HG03558 (cell line): ENCODE results near the gene PCBP3.

Experiments used
- ATAC-seq: cut with Tn5 transposase; IDR thresholded peaks from one replicate; pipeline ENCODE4 v1.9.1; 2021; ENCODE audit warnings: moderate number of reproducible peaks; ENCODE audit not compliant: unreplicated experiment; ENCODE audit errors: extremely low read depth

Gene PCBP3

GRCh38 chr21:45910548-45911221 is 267.2 kb downstream of the PCBP3 start:
- ATAC-seq: no peak

DNA sequence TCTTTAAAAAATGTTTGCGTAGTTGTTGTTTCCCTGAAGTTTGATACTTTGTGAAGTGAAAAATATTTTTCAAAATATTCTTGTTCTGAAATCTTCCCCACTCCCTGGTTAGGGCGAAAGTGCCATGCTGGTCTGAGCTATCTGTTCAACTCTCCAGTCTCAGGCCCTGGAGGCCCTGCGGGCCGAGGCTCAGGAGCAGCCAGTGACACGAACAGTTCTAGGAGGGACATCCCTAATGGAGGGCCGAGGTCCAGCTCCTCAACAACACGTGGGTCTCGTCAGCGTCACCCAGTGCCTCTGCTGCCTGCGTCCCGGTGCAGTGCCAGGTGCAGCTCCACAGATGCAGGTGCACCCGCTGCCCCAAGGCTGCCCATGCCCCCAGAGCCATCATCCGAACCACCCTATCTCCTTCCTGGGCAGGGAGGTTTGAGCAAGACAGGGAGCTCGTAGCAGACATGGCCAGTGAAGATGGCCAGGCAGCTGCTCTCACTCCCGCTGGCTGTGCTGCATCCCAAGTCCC is 268.3 kb downstream of the PCBP3 start:
- ATAC-seq: no peak

DNA sequence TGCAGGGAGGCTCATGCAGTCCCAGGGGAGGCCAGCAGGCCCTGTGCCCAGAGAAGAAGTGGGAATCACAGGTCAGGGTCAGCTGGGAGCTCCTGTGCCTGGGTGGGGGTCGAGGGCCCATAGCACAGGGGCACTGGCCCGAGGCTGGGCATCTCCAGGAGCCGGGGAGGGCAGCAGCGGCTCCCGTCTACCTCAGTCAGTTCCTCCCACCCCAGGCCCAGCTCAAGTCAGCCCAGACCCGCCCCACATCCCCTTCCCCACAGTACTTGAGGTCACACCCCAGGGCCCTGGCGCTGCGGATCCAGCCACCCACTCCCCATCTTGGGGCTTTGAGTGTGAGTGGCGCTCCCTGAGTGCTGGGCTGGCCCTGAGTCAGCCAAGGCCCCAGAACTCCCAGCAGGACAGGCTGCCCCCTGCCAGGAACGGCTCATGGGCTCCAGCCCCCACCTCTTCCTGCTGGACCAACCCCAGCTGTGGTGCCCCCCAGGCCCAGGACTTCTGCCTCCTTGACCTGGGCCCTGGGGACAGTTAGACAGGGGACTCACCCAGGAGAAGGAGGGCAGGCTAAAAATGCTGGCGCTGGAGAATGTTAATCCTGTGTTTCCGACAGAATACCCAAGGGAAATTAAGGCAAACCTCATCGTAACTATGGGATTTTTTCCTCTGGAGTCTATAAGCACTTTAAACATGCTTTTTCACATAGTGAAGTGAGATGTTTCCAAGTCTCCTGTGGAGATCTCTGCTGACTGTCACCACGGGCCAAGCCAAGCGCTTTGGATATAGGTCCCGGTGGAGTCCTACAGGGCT is 269.3 kb downstream of the PCBP3 start:
- ATAC-seq: no peak

DNA sequence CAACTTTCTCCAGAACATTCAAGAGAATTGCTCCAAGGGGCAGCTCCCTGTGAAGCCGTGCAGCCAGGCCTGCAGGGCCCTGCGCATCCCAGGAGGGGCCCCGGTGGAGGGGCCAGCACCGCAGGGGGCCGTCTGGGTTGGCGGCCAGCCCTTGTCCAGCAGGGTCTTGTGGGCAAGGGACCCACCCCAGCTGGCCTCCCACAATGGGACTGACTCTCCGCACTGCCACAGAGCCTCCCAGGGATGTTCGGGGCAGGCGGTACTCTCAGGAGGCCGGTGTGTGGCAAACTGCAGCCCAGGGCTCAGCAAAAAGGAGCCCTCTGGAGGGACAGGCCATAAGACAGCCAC is 269.9 kb downstream of the PCBP3 start:
- ATAC-seq: no peak

GRCh38 chr21:45913886-45914285 is 270.4 kb downstream of the PCBP3 start:
- ATAC-seq: no peak

- ATAC-seq: no peak
Measured at GRCh38 chr21:45914321-45914845, 270.9 kb downstream of the PCBP3 start.

DNA sequence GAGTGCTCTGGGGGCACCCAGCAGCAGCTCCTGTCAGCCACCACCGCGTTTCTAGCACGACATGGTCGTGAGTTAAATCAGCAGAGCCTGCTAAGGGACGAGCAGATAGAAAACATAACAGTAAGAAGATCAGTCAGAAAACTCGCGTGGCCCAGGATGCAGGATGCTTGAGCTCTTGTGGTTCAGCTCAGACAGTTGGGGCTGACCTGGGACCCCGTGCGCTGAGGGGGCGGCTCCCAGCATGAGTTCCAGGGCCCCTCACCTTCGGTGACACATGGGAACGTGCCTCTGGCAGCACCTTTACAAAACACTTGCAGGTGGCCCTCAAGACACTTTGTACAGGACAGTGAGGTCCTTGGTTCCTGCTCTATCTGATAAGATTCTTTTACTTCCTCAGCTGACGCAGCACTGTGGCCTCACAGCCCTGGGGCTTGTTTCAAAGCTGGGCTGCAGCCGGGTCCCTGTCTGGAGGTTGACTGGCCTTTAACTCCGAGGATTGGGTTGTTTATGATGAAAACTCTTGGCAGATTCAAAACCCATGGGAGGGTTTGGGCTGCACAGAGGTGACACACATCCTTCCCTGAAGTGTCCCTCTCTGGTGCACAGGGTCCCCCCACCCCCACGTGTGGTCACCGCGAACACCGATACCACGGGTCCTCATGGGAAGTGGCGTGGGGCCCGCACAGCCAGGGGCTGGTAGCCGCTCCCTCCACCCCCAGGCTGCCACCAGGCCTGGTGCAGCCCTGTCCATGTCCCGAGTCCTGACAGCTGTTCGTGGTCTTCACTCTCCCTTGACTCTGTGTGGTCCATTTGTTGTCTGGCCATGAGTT is 272.7 kb downstream of the PCBP3 start:
- no peak for ATAC-seq

DNA sequence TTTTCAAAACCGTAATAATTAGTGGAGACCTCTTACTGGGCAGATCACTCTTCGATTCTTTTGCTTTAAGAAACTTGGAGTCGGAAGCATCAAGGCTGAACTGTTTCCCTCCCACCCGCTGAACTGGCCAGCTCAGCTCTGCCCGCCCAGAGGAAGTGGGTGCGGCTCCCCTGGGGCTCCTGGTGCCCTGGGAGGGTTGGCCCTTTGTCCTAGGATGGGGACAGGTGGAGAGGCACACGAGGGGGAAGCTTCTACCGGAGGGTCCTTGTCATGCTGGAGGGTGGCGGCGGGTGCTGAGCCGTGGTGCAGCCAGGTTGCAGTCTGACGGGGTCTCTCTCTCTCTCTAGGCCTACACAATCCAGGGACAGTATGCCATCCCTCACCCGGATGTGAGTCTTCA is 273.7 kb downstream of the PCBP3 start:
- no peak for ATAC-seq

DNA sequence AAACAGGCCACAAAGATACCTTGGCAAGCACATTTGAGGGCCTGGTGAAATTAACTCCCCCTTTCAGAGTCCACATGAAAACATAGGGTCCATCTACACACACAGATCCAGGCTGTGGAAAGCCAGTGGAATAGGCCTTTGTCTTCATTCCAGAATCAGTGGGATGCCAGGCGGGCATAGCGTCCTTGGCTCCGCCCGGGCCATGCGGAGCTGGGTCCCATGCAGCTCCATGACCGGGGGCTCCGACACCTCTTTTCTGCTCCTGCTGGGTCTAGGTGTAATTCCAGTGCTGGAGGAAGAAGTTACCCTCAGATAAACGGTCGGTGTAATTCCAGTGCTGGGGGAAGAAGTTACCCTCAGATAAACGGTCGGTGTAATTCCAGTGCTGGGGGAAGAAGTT is 274.5 kb downstream of the PCBP3 start:
- ATAC-seq: no peak

DNA sequence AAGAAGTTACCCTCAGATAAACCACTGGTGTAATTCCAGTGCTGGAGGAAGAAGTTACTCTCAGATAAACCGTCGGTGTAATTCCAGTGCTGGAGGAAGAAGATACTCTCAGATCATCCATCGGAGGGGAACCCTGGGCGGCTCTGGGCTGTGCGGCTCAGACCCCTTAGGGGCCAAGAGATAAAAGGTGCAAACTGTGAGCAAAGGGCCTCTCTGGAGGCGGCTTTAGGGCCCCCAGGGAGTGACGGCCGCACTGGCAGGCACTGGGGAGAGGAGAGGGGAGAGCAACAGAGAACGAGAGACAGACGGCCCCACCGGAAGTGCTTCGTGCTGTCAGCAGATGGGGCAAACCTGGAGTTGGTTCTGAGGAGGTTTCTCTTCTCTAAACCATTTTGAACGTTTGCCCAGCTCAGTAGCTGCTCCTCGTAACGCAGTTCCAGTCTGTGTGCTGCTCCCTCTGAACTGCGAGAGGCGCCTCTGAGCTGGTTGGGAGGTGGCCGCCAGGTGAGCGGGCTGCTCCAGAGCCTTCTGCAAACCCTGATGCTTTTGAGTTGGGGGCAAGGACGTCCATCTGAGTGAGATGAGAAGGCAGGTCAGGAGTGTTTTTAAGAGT is 275.4 kb downstream of the PCBP3 start:
- ATAC-seq: no peak

DNA sequence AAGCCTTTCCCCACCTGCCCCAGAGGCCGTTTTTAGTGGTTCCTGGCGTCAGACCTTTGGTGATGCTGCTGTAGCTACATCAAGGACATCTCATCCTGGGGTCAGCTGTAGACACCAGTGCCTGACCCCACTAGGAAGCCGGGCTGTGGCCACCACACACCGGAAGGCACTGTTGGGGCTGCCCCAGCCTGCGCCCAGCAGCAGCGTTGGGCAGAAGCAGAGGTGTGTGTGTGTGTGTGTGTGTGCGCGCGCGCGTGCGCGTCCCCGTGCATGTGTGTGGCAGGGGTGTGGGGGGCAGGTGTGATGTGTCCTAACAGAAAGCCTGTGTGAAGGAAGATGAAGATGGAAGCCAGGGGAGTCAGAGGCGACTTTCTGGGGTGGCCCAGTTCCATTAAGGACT is 276.1 kb downstream of the PCBP3 start:
- ATAC-seq: no peak

DNA sequence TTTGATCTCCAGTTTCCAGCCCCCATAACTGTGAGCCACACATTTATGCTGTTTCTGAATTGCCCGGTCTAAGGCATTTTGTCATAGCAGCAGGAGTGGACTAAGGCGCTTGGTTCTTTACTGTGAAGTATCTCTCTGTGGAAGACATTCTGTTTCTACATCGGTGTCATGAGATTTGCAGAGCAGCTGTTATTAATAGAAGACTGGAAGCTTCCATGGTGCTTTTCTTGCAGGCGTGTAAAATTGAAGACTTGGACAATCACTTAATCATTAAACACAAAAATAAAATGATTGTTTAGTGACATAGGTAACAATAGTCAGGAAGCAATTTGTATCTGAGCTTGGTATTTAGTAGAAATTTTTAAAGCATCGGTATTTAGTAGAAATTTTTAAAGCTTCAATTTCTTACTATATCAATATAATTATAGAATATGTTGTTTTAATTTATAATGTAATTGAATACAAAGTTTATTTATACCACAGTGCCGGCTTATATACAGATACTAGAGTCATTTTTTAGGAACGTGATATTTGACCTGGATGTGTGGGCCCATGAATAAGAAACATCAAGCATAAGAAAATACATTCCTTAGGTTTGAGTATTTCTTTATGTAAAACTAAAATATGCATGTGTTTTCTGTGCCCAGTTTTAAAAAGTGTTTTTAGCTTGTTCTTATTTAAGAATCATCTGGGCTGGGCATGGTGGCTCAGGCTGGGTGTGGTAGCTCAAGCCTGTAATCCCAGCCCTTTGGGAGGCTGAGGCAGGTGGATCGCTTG is 277.5 kb downstream of the PCBP3 start:
- ATAC-seq: no peak

DNA sequence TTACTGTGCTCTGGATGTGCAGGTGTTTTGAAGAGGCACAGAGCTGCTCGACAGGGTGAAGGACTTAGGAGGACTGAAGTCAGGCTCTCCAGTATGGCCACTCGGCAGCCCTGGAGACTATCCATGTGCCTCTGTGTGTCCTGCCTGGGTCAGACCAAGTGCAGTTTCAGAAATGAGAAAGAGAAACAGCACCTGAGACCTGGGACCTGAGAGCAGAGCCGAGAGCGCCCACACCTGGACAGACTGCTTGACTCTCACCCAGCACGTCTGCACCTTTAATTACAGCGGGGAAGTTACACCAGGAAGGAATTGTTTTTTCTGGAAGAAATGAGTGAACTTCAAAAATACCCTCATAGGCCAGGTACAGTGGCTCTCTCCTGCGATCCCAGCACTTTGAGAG is 278.4 kb downstream of the PCBP3 start:
- no peak for ATAC-seq

- no peak for ATAC-seq
Measured at GRCh38 chr21:45922648-45923047, 279.1 kb downstream of the PCBP3 start.

- ATAC-seq: no peak
Measured at GRCh38 chr21:45923146-45923545, 279.6 kb downstream of the PCBP3 start.

DNA sequence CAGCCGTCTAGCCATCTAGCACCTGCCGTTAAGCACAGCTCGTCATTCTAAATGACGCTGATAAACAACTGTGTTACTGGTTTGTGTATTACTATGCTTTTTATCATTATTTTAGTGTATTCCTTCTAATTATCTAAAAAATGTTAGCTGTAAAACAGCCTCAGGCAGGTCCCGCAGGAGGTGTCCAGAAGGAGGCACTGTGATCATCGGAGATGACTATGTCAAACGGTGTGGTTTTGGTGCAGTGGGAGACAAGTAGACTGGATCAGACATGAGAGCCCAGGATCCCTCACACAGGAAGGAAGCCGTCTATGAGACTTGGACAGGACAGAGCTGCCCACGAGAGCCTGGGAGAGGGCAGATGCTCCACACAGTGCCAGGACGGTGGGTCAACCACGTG is 282.8 kb downstream of the PCBP3 start:
- ATAC-seq: no peak

- ATAC-seq: no peak
Measured at GRCh38 chr21:45927032-45927431, 283.5 kb downstream of the PCBP3 start.

DNA sequence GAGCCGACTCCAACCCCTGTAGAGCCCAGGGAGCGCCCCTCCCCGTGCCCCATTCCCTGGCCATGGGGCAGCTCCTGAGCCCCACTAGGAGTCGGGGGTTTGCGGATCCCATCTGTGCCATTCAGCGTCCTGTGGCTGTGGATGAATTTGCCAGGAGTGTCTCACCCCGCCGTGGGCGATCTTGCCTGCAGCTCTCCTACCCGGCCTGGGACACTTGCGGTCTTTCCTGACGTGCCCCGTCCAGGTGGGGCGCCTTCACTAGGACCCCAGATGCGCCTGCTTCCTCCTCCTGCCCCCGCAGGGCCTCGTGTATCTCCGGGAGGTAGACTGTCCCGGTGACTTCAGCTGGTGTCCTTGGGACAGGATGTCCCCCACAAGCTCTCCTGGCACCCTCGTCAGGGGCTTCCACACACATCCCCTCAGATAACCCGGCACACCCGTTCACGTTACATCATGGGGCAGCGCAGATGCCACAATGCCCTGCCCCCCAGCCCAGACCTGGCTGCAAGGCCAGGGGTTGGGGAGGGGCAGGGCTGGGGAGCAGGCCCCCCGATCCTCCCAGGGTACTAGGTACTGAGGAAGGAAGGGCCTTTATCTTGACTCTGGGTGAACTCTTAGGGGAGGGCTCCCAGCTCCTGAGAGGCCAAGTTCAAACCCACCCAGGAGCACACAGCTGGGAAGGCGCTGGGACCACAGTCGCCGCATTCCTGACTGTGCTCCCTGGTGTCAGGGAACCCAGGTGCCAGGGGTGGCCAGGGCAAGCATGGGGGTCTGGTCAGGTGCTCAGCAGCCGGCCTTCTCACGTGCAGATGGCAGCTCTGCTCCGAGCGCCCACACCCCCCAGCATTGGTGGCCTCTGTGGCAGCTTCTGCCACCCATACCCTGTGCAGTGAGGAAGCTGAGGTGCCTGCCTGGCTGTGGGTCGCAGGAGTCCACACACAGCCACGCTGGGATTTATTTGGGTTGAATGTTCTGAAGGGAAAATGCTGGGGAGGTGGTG is 284.6 kb downstream of the PCBP3 start:
- ATAC-seq: no peak
